Activated CD8-positive, alpha-beta memory T cell treated with anti-CD3 and anti-CD28 coated beads, Interleukin-2, amount 50 U/mL, for 24 hours (primary cell): Measurements from ENCODE around the gene OSBPL10.

Experiments
- DNase-seq: peaks from one replicate; pipeline ENCODE4 v3.0.0-alpha.2; 2020; ENCODE audit errors: extremely low read depth

Gene OSBPL10

DNA sequence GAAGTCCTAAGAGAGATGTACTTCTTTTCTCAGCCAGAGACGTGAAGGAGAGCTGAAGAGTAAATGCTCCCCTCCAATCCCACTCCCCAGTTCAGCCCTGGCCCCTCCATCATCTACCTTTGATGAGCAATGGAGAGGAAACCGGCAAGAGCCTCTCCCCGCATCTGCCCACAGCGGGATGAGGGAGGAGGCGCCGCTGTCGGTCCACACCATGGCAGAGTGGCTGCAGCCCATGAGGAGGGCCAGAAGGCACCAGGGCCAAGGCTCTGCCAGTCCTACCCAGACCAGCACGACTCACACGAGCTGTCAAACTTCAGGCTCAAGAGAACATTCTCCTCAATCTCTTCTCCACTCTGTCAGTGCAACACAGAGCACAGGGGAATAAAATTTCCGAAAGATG lies 129.8 kb downstream of the OSBPL10 start:
- no peak for DNase-seq

DNA sequence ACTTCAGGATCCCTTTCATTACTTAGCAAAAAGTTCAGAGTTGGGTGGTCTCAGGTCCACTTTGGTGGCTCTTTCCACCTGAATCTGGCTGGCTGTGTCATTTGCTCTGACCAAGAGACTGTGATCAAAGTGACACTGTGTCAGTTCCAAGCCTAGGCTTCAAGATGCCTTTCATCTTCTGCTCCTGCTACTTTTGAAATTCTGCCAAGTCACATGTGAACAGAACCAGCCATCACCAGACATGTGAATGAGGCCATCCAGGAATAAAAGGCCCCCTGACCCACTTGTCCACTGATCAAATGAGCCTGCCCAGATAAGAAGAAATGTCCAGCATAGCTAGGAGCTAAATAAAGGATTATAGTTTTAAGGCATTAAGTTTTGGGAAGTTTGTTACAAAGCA lies 132.2 kb downstream of the OSBPL10 start:
- DNase-seq, result no peak

DNA sequence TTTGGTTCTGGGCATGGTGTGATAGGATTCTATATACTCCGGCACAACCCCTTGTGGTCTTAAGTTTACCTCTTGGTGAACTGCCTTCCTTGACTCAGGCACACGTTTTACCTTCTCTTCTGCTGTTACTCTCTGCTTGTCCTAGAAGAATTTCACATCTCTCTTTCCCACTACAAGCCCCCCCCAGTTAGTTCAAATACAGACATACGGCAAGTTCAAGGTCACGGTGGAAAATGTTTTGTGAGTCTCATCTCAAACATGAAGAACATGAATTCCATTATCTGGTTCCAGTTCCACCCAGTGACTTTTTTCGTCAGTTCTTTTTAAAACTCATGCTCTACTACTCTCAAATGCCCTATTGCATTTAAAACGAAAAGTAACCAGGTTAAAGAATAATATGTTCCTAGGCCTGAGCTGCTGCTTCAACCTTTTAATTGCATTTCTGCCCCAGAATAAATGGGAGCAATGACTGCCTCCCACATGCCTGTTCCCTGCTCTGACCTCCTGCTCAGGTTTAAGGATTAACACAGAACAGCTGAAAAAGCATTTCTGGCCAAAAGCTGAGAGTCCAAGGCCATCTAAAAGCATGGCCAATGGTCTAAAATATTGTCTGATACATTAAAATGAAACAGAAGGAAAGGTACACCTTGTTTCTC lies 132.8 kb downstream of the OSBPL10 start:
- no peak for DNase-seq

DNA sequence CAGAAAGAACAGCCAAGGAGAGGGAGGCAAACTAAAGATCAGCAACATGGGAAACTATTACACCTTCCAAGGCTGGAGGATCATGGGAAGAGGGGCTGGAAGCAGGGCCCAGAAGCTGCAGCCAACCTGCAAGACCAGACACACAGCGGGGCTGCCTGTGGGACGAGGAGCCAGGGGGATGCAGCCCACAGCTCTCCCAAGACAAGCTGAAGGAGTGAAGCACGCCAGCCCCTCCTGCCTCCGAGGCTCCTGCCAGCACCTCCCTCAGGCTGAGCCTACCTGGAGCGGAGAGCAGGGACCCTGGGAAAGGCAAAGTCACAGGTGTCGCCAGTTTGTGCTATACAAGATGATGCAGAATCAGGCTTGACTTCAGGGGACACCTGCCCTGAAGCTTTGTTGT lies 133.3 kb downstream of the OSBPL10 start:
- no peak for DNase-seq

DNA sequence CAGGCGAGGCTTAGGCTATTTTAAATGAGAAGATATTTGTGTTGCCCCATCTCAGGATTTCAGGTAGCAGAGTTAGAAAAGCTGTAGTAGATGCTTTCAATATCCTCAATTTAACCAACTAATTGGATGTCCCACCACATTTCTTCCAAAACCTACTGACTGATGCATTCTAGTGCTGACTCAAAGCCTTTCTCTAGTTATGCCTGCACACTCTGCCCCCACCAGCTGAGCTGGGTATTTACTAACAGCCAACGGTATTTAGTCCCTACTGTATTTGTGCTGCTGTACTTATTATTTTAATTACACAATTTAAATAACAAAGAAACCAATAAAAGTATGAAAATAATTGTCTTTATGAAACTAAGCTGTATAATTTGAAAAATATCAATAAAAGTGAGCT lies 139.5 kb downstream of the OSBPL10 start:
- no peak for DNase-seq

DNA sequence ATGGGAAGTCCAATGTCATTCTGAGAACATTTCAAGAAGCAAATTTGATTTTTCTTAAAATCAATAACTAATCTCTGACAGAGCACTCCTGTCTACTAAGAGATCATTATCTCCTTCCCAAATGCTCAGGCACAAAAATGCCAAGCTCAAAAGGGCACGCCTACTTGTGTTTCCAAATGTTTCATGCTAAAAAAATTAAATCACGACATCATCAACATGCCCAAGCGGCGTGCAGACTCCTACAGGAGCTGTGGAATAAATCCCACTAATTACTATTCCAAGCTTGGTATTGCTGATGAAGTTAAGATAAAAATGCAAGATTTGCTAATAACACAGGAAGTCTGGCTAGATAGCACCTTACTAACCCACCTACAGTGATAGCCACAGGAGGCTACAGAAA lies 140.8 kb downstream of the OSBPL10 start:
- DNase-seq, result no peak

DNA sequence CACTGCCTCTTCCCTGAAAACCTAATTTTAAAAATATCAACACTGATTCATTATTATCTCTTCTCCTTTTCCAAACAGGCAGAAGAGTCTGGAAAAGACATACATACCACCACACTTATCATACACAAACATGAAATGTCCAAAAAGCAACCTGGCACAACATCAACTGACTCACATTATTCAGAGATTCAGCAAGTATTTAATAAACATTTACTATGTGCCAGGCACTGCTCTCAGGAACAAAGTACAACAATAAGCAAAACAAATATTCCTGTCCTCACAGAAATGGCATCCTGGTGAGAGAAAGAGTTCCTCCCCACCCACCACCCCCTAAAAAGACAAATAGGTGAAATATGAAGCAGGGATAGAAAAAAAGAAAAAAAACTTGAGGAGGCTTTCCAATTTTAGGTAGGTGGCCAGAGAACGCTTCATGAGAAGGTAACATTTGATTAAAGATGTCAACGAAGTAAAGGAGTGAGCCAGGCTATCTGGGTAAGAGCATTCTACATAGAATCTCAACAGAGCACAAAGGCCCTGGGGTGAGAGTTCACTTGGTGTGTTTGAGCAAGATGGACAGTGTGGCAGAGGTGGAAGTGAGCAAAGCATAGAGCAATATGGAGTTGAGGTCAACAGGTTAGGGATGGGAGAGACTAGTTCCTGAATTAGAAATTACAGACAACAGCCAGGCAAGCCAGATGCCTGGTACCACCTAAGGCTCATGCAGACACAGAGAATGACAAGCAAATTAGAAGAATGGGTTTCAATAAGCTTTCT lies 141.7 kb downstream of the OSBPL10 start:
- no peak for DNase-seq

DNA sequence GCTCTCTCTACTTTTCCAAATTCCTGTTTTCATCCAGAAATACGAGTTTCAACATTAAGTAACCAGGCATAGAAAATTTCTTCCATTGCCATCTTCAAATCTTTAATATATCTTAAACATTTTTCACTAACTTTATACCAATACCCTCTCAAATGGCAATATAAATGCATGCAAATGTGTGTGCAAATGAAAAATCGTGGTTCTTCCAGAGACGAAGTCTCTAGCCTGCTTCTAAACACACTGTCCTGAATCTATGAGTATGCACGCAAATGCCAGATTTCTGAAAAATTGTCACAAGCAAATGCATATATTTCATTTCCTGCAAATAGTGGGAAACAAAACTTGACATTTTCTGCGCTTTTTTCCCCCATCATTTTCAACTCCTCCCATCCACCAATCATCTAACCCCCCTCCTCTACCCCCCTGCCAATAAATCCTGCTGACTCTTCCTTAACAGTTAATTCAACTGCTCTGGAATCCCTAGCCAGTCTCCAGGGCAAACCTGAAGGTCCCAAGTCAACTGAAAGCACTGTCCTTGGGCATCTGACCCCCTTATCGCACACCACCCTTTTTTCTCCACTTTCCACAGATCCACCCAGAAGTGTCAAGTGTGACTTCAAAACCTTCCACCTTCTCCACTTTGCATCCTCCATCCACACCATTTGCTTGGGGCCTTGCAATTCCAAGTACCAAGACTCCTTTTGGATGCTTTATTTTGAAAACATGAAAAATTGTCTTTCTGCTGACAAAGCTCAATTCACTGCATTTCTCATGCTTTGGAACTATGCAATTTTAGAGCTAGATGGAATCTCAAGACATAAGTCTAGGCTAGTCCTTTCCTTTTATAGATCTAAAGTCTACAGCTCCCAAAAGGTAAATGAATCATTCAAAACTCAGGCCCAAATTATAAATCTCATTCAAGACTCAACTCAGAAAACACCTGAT lies 144.7 kb downstream of the OSBPL10 start:
- DNase-seq, result no peak

DNA sequence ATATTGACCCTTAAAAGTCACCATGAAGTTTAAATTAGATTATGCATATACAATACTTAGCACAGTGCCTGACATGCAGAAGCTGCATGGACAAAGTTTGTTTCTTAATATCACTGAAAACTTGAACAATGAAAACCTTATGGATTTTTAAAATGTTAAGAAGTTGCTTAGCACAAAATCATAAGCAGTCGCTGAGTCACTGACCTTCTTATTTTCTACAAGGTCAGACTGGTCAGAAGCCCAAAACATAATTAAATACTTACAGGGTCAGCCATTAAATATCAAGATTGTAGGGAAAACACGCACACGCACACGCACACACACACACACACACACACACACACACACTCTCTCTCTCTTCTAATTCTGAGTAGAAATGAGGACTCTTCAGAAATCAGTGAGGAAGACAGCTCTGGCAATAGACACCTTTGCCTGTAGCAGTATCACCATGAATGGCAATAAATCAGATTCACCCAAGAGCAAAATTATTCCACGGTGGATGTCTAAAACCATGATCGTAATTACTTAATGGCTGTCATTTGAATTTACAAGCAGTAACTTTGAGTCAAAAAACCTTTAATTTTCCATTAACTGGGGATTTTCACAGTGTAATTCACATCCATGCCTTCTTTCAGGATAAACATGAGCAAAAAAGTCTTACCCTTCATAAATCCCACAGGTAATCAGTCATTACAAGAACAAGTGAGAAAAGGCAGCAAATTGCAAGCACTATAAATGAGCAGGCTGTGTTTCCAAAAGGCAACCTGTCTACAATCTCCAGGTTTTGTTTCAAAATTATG lies 147.5 kb downstream of the OSBPL10 start:
- DNase-seq, result no peak

DNA sequence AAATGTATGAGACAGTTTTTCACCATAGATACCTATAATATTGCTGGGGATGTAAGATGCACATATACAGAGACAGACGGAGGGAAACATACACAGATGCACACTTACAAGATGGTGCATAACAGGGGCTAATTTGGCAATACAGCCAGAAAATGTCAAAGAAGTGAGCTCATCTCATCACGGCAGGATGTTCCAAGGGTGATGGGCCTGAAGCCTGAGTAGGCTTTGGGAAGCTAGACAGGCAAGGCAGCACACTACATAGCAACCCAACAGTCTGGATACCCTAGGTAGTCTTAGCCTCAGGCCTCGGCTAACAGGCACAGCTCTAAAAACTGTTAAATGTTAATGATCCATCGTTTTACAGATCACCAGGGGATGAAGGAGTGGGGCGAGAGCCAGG lies 148.5 kb downstream of the OSBPL10 start:
- no peak for DNase-seq

DNA sequence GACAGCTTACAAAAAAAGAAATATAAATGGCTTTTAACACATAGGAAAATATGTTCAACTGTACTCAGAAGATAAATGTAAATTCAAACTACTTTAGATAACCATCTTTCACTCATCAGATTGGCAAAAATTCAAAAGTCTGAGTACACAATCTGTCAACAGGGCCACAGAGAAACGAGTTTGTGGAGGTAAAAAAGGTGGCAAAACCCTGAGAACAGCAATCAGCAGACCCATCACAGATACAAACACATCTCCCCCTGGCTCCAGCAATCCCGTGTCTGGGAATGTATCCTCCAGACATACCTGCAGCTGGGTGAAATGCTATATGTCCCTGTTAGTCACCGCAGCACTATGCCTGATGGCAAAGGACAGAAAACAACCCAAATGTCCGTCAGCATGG lies 149.5 kb downstream of the OSBPL10 start:
- no peak for DNase-seq

DNA sequence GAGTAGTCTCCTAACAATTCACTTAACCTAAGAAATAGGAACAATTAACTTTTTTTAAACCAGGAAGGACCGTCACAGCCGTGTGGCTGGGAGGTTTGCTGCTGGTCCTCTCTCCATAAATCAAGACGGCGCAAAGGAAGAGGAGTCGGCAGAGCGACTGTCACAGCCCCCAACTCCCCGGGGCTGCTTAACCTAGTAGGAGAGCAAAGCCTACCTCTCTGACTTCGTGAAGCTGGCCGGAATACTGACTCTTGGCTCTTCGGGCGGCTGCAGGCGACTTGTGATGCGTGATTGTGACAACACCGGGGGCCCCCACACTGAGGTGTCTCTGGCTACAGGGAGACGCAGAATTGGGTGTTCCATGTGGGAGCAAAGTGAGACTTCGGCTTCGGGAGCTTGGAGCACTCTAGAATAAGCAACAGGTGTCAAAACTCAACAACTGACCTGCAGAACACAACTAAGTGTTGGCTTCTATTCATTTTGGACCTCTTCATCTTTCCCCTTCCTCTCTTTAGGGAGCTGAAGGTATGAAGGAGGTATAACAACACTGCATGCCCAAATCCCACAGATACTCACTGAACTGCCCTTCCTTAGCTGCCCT lies 151.1 kb downstream of the OSBPL10 start:
- DNase-seq, result no peak

DNA sequence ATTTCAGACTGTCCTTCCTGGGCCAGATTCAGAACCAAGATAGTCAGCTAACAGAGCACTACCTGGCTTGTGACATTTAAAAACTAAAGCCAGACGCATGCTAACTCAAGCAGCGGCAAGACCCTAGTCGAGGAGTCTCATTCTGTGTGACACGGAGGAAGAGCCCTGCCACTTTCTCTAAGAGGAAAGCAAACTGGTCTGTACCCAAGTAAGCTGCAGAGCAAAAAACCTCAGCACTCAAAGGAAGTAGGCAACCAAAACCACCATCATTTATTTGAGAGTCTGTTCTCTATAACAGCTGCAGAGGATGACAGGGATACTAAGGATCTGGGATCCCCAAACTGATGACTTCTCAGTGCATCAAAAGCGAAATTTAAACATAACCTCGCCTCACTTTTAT lies 152.1 kb downstream of the OSBPL10 start:
- DNase-seq, result no peak

DNA sequence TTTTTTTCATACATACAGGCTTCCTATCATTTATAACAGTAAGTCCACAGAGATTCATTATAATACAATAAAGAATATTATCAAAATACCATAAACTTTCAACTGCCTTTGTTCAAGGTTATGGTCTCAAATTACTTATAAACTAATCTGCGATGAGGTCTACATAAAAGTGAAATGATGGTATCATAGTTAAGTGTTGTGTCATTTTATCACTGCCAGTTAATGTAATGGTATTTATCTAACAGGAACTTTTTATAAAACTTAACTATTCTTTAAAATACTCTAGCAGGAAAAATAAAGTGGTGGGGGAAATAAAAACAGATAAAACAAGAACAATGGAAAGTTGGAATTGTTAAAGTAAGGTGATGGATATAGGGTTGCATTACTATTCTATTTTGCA lies 153.1 kb downstream of the OSBPL10 start:
- no peak for DNase-seq

DNA sequence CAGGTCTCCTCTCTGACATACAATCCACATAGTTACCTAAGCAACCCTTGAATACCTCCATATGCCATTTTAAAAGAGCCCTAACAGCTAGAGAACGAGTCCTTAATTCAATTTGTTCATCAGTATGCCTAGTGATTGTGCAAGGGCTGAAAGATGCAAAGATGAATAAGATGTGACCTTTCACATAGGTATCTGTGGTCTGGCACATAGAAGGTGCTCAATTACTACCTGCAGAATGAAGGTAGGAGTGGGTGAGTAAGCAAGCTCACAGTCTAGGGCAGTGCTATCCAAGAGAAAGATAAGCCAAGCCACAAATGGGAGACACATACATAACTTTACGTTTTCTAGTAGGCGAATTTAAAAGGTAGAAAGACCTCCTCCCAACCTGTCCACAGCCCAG lies 157.9 kb downstream of the OSBPL10 start:
- DNase-seq, result no peak

DNA sequence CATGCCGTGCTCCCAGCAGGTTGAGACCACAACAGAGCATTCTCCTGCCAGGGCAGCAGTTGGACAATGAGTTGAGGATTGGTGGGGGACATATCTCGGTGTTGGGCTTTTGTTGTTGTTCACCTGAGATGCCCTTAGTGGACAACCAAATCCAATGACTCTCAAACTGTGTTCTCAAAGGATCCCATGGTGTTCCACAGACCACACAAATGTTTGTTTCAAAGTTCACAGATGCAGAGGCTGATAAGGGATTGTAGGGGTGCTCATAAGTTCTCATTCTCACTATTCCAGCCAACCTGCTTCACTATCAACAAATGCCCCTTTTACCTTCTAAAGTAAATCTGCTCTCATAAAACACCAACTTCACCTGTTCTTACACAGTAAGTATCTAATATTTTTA lies 159.9 kb downstream of the OSBPL10 start:
- DNase-seq, result no peak

DNA sequence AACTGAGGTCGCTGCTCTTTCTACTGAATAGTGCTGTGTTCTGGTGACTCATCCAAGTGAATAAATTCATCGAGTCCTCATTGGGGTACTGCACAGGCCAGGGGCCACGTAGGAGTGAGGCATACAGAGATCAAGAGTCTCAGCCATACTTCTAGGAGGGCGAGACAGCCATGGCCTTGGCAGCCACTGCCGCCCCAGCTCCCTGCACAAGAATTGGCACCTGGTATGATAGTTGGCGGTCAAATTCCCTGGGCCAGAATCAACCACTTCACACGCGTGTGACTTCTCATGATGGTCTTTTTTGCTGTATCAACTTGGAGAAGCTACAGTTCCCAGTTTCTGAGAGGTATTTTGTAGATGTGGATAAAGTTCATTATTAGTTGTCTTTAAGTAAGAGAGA lies 161.6 kb downstream of the OSBPL10 start:
- DNase-seq, result no peak

DNA sequence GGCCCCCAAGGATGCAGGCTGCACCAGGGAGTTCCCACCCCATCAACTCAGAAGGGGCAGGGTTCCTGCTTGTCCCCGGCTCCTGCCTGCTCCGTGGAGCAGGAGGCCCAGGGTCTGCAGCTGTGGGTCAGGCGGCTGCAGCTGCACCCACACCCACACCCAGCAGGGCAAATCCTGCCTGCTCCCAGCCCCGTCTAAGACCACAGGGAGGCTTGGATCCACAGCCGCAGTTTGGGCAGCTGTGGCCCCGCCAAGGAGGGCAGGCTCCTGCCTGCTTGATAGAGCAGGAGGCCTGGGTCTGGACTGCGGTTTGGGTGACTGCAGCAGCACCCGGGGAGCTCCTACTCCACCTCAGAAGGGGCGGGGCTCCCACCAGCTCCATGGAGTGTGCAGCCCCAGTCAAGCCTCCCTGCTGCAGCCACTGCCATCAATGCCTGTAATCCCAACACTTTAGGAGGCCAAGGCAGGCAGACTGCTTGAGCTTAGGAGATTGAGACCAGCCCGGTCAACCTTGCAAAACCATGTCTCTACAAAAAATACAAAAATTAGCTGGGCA lies 163.6 kb downstream of the OSBPL10 start:
- DNase-seq, result no peak

DNA sequence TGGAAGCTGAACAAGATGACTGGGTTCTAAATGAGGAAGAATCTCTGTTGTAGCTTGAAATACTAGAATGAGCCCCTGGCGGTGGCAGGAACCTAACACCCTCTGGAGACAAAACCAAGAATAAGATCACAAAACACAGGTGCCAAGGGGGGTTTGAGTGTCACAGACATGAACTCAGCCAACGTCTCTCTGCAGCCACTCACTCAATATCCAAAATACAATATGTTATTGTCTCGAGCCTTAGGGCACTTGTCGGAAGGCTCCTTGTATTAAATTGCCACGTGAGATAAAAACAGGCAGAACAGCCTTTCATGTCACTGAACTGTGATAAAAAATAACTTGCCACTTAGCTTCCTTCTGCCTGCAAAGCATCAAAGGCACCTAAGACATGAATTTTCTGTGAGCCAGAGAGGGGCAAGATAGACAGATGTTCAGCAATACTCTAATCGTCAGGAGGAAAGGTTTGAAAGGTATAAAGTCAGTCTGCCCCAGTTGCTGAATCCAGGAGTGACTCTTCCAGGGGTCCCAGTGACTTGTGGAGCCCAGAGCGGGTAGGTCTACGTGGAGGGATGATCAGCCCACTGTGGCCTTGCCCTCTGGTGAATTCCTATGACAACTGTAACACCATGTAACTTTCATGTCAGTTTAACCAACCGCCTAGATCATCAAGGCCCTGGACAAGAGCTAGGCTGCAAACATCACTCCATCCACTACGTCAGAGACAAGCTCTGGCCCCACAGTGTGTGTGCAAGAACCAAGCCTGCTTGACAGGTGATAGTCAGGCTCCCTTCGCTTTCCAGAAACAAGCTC lies 165.2 kb downstream of the OSBPL10 start:
- DNase-seq, result no peak

DNA sequence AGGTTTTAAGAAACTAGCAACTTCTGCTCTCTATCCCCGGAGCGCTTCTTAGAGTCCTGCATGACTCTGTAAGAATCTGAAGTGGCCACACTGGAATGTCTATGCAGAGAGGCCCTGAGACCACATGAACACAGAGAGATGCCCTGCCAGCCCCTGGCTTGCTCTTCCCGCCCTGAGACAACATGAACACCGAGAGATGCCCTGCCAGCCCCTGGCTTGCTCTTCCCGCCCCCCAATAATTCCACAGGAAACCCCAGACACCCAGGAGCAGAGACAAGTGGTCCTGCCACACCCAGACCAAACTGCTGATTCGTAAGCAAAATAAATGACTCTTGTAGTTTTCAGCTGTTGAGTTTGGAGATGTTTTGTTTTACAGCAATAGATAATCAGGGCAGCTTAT lies 166.1 kb downstream of the OSBPL10 start:
- no peak for DNase-seq
